ENCODE results near the gene OLFML2B.

Gene OLFML2B

DNA sequence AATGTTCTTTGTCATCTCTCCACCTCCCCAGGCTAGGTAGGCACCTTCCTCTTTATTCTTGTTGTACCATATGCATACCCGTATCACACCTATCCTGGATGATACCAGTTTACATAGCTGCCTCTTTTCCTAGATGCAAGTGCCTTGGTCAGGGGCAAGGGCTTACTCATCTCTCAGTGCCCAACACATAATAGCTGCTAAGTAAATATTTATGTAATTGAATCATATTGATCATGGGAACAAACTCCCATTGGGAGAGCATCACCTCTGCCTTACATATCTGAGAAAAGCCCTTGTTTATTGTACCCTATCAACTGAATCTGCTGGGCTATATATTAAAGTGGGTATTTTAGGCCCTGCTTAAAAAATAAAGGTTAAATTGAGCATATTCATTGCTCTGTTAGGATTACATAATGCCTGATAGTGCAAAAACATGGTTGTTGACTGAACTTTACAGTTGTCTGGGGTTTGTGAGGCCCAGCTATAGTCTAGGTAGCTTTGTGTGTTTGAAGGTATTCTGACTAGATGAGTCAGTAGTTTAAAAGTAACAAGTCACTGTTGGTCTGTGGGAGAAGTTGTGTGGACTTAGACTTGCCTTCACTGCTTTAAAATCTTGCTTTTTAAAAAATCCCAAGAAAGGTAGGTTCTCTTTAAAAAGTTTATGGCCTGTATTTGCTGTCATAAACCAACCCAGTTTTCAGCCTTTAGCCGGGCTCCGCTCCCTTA is 82.6 kb downstream of the OLFML2B start:
- no peak for DNase-seq

DNA sequence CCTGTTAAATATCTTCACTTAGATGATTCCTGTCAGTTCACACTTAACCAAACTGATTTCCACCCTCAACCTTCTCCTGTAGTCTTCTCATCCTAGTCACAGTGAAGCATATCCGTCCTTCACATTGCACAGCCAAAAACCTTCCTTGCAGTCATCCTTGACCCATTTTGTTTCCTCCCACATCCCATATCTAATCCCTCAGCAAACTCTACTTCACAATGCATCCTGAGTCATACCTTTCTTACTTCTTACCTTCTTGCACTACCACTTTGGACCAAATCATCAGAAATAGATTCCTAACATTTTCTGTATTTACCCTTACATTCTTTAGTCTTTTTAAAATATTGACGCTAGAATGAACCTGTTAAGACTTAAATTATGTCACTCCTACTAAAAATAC is 86.9 kb downstream of the OLFML2B start:
- DNase-seq: no peak

DNA sequence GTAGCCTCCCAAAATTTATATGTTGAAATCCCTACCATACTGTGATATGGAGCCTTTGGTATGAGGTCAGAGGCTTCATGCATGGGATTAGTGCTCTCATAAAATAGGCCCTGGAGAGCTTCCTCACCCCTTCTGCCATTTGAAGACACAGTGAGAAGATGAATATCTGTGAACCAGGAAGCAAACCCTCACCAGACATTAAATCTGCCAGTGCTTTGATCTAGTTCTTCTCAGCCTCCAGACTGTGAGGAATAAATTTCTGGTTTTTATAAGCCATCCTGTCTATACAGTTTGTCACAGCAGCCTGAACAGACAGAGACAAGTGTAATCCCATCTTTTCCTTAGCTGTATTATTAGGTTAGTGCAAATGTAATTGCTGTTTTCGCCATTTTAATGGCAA is 88.4 kb downstream of the OLFML2B start:
- no peak for DNase-seq

DNA sequence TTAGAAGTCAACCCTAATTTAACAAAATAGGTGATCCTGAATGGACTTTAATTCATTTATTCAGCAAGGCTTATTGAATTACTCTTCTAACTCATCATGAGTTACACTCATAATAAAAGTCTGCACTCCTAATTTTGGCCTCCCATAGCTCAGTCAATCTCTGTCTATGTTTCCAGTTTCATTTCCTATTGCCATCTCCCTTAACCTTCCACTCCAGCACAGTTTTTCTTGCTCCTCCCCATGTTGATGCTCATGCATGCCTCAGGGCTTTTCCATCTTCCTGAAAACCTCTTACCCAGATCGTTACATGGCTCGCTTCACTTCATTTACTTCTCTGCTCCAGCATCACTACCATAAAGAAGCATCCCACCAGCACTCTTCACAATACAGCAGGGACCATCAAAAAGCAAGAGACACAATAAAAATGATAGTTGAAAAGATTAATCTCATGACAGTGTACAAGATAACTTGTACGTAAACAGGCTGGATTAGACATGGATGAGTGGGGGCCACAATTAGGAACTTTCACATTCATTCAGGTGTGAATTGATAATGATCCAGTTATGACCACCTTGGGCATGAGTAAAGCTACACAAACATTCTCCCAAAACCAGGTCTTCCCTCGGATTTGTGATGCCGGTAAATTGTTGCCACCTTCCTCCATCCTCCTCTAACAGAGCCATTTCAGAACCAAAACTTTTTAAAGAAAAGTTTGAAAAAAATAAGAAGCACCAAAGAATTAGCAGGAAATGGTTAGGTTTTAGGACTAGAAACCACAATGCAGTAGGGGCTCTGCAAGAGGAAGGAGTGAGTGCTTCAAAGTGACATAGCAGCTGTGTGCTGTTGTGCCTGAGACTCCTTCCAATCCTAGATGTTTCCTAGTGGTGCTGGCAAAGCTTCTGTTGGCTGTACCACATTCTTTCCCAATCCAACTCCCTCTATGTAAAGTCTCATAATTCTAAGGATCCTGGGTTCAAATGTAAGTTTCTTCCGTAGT is 89.8 kb downstream of the OLFML2B start:
- DNase-seq: no peak

All from islet precursor cell (in vitro differentiated cells).